ENCODE data around the gene SIGLEC8.
"Not testable (repeated sequence)": the region's sequence is repeated elsewhere in the genome, so short reads cannot be mapped to it uniquely, and the experiment has no call there.

SIGLEC8 gene

GRCh38 chr19:51458051-51458645 lies at the start of gene SIGLEC8:
Gene SIGLEC8 (minus strand): TSS chr19:51458454. CDS start chr19:51458387, 67 bp downstream.
- no peak for DNase-seq

DNA sequence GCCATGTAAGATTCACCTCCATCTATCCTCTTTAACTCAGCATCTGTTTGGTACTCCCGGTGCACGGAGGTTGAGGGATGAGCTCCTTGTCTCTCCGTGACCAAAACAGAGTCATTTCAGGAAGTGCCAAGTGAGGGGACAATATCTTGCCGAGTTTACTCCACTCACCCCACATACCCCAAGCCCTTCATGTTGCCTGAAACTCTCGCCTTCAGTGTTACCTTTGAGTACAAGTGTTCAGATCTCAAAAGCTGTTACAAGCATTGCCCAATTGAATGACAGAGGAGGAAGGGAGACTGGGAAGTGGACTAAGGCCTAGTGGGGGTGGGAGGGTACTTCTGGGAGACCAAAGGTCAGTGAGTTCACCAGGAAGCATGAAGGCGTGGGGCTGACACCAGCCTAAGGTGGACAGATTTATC lies 49.4 kb upstream of the SIGLEC8 start:
- DNase-seq: no peak

GRCh38 chr19:51507192-51507591 lies 48.9 kb upstream of the SIGLEC8 start:
- DNase-seq: no peak

- DNase-seq: no peak
Observed at GRCh38 chr19:51505904-51506303, 47.6 kb upstream of the SIGLEC8 start.

DNA sequence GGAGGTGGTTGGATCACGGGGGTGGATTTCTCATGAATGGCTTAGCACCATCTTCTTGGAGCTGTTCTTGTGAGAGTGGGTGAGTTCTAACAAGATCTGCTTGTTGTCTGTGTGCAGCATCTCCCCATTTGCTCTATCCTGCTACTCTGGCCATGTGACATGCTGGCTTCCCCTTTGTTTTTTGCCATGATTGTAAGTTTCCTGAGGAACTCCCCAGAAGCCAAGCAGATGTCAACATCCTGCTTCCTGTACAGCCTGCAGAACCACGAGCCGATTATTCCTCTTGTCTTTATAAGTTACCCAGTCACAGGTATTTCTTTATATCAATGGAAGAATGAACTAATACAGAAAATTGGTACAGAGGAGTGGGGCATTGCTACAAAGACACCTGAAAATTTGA lies 45.6 kb upstream of the SIGLEC8 start:
- DNase-seq: no peak

- no peak for DNase-seq
Observed at GRCh38 chr19:51503286-51503817, 45.1 kb upstream of the SIGLEC8 start.

GRCh38 chr19:51501594-51502263 lies 43.5 kb upstream of the SIGLEC8 start, which contains the start of gene SIGLEC12:
Gene SIGLEC12 (minus strand): TSS chr19:51501800. CDS start chr19:51501733, 67 bp downstream.
- peak; percentile 6 for DNase-seq

DNA sequence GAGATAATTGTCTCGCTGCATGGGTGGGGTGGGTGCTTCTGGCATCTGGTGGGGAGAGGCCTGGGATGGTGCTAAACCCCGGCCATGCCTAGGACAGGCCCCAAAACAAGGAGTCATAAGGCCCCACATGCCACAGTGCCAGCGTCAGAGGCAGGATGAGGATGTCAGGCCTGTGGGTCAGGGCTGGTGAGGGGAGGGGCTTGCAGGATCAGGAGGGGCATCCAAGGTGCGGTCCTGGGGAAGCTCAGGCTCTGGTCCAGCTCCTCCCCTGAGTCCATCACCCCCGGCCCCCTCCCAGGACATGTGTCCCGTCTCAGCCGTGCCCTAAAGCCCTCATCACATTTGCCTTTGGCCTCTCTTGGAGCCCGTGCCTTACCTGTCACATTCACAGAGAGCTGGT lies 42.7 kb upstream of the SIGLEC8 start:
- DNase-seq: not testable (repeated sequence)

DNA sequence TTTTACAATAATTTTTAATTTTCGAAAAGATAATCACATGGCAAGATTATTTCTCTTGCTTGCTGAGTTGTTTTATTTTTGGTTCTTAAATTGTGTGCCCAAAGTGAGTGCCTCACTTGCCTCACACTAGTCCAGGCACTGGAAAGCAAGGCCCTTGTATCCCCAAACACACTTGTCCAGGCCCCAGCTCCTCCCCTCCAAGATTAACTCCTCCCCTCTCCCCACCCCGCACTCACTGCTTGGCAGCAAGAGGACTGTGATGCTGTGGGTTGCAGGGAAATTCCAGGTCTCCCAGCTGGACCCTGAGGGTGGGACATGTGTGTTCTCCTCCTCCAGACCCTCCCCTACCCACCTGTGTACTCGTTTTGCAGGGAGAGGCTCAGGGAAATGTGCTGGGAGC lies 39.4 kb upstream of the SIGLEC8 start:
- no peak for DNase-seq

- DNase-seq: no peak
Observed at GRCh38 chr19:51493776-51494175, 35.5 kb upstream of the SIGLEC8 start.

- no peak for DNase-seq
Observed at GRCh38 chr19:51491586-51491985, 33.3 kb upstream of the SIGLEC8 start.

DNA sequence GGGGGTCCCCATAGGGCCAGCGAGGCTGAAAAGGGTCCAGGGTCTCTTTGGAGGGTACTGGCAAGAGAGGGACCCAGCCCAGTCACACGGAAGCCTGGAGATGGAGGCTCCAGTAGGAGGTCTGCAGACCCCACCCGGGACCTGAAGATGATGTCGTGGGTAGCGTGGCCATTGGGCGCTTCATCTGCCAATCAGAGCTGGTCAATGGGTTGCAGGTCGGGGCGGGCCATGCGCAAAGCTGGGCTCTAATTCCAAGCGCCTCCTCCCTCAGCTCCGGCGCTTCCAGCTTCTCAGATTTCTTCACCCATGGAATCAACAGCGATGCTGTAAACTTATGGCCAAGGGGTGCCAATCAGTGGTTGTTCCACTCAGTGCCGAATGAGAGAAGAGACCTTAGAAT lies 32.4 kb upstream of the SIGLEC8 start:
- DNase-seq: no peak

DNA sequence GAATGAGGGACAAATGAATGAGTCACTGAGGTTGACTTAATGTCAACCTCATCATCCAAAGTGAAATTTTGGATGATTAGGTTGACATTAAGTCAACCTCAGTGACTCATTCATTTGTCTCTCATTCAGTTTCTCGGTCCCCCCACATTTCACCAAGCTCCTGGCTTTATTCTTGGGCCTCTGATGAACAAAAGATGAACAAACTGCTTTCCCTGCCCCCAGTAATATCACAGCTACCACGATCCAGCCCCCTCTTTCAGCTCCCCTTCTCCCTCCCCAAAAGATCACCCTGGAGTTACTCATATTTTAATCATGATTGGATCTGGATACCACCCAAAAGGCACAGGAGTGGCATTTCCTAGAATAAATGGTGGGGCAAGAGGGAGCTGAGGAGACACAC lies 30.9 kb upstream of the SIGLEC8 start:
- DNase-seq: no peak

- DNase-seq: no peak
Observed at GRCh38 chr19:51488491-51488890, 30.2 kb upstream of the SIGLEC8 start.

DNA sequence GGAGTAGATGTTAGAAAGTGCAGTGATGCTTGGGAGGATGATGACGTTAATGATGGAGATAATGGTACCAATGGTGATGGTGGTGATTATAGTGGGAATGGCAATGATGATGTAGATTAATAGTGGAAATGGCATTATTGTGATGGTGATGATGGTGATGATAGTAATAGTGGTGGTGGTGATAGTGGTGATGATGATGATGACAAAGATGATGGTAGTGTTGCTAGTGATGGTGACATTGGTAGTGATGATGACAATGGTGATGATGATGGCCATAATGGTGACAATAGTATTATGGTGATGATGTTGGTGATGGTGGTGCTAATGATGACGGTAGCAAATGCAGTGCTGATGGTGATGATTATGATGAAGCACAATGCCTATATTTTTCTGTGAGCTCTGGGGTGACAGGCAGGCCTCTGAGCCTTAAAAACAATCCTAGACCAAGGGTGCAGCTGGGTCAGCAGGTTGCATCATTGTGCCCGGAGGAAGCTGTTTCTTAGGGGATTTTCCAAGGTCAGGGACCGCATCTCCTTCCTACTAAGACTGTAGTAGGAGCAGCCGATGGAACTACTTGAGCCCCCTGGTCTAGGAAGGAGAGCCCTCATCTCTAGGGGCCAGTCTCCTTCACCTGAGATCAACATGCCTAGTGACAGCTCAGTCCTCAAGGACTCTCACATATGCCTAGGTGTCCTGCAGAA lies 27.9 kb upstream of the SIGLEC8 start:
- DNase-seq: no peak

- no peak for DNase-seq
Observed at GRCh38 chr19:51480590-51480989, 22.3 kb upstream of the SIGLEC8 start.

- no peak for DNase-seq
Observed at GRCh38 chr19:51479531-51480331, 21.5 kb upstream of the SIGLEC8 start.

GRCh38 chr19:51478381-51479234 lies 20.4 kb upstream of the SIGLEC8 start, which contains the start of gene CEACAM18:
Gene CEACAM18 (plus strand): TSS chr19:51478539.
- no peak for DNase-seq

DNA sequence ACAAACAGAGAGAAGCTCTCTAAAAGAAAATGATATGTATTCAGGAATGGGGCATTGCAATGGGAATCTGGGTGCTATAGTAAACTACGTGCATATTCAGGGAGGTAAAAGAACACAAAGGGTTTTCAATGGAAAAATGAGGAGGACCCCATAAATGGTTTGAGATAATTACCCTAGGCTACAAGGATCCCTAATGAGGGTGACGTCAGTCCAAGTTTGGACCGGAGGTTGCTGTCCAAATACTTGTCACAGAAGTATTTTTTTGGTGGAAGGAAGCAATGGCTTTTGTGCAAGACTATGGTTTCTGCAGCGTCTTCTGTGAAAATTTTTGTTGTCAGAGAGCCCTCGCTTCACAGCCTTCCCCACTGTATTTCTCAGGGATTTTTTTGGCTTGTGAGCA lies 19.1 kb upstream of the SIGLEC8 start:
- peak; percentile 4 for DNase-seq

- no peak for DNase-seq
Observed at GRCh38 chr19:51476164-51476563, 17.9 kb upstream of the SIGLEC8 start.

GRCh38 chr19:51473009-51473707 lies 14.9 kb upstream of the SIGLEC8 start:
- DNase-seq: peak; percentile 24
